K562 (cell line): Measurements from ENCODE around the gene HIVEP1. TPM values are rescaled to one million over a fixed set of nuclear protein-coding genes. Genes with fewer than 3 reads are reported as not detected.

Experiments
- ASH1L ChIP-seq: fragments of 450-650 bp; IDR thresholded peaks from 2 replicates; pipeline ENCODE4 v1.6.1; 2018; ENCODE audit warnings: borderline replicate concordance, mild to moderate bottlenecking, low read depth; ENCODE audit not compliant: partially characterized antibody
- CHD1 ChIP-seq: fragments of 200-600 bp; sonication (generic); IDR thresholded peaks from one replicate; pipeline ENCODE4 v1.6.1; 2012; ENCODE audit warnings: mild to moderate bottlenecking, moderate library complexity, low read length, inconsistent platforms
- MBD2 ChIP-seq: sonication (generic); IDR thresholded peaks from 2 replicates; pipeline ENCODE4 v1.6.1; 2016; ENCODE audit warnings: low read depth, borderline replicate concordance
- PCBP1 ChIP-seq: fragments of 200-400 bp; formaldehyde crosslinking; IDR thresholded peaks from 2 replicates; pipeline ENCODE4 v1.6.1; 2018; ENCODE audit warnings: mild to moderate bottlenecking, low read depth, low read length; ENCODE audit not compliant: poor library complexity, severe bottlenecking
- ZKSCAN3 ChIP-seq: fragments of 250-450 bp; sonication (Bioruptor Pico); IDR thresholded peaks from 2 replicates; pipeline ENCODE4 v1.4.0; 2020
- ZNF444 ChIP-seq: fragments of 250-450 bp; sonication (Bioruptor Pico); IDR thresholded peaks from 2 replicates; pipeline ENCODE4 v1.4.0; 2020; ENCODE audit warnings: mild to moderate bottlenecking, moderate library complexity
- polyA plus RNA-seq, 8 experiments: library from polyadenylated mRNA; depleted of rRNA in 4 of 8; stranded (reverse) in 5 of 8; unstranded in 3 of 8; fragments of >200 nt; fragmentation: Nextera tagmentation in 2 of 8; fragmentation: Illumina TruSeq in 1 of 8; extraction: Ambion mirVana in 2 of 8; extraction: Trizol in 1 of 8; gene quantifications; 2 replicates each; pipeline versions ENCODE4 v1.2.1 to v1.2.3, GENCODE V29; 2011 to 2014; ENCODE audit warnings: inconsistent platforms in 1 of 8, missing spikeins in 1 of 8
- total RNA-seq, 7 experiments: library from RNA; depleted of rRNA in 6 of 7; stranded (reverse); fragments of >200 nt in 6 of 7; fragmentation: Illumina TruSeq in 2 of 7; extraction: Trizol in 2 of 7; gene quantifications; 2 replicates each; pipeline versions ENCODE4 v1.2.1 to v1.2.3, GENCODE V29; 2011 to 2021; ENCODE audit warnings: low replicate concordance in 1 of 7
- TF ChIP-seq, protein P1 (sequence below), 2 experiments: IDR thresholded peaks in 1 of 2; conservative IDR thresholded peaks in 1 of 2; 2 replicates each; pipeline ENCODE4 v1.6.1; 2016; ENCODE audit warnings: low read depth in 2 of 2, mild to moderate bottlenecking in 1 of 2, missing compliant biosample characterization in 1 of 2, missing genetic modification characterization in 1 of 2, moderate library complexity in 1 of 2
- TF ChIP-seq, protein P2 (sequence below): fragments of 450-650 bp; IDR thresholded peaks from 2 replicates; pipeline ENCODE4 v1.6.1; 2016
- TF ChIP-seq, protein P3 (sequence below): fragments of 450-650 bp; IDR thresholded peaks from 2 replicates; pipeline ENCODE4 v1.6.1; 2016; ENCODE audit warnings: low read depth
- TF ChIP-seq, protein P4 (sequence below): fragments of 450-650 bp; IDR thresholded peaks from 2 replicates; pipeline ENCODE4 v1.6.1; 2018; ENCODE audit warnings: mild to moderate bottlenecking, low read depth; ENCODE audit not compliant: partially characterized antibody

The HIVEP1 gene
- total and polyA plus RNA-seq, 9 of the 15 experiments (the other 6 are each of a cell fraction or from before 2014, with no cell fraction given): 6.0 to 33.3 (median 21.7) TPM

GRCh38 chr6:12008366-12009179, 3.5 kb upstream of the HIVEP1 start (continued):
- TF ChIP-seq, protein P1, sequence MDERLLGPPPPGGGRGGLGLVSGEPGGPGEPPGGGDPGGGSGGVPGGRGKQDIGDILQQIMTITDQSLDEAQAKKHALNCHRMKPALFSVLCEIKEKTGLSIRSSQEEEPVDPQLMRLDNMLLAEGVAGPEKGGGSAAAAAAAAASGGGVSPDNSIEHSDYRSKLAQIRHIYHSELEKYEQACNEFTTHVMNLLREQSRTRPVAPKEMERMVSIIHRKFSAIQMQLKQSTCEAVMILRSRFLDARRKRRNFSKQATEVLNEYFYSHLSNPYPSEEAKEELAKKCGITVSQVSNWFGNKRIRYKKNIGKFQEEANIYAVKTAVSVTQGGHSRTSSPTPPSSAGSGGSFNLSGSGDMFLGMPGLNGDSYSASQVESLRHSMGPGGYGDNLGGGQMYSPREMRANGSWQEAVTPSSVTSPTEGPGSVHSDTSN (CRISPR knock-in tag; IDR thresholded peaks at IDR 0.05; ENCODE audit: low read depth): no peak
- TF ChIP-seq, protein P1 (tag; conservative IDR thresholded peaks at IDR 0.05; ENCODE audit: low read depth): peak; percentile 32
- no peak for TF ChIP-seq ZNF444
- no peak for TF ChIP-seq ASH1L
- TF ChIP-seq, protein P2, sequence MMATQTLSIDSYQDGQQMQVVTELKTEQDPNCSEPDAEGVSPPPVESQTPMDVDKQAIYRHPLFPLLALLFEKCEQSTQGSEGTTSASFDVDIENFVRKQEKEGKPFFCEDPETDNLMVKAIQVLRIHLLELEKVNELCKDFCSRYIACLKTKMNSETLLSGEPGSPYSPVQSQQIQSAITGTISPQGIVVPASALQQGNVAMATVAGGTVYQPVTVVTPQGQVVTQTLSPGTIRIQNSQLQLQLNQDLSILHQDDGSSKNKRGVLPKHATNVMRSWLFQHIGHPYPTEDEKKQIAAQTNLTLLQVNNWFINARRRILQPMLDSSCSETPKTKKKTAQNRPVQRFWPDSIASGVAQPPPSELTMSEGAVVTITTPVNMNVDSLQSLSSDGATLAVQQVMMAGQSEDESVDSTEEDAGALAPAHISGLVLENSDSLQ: no peak; the same call in 1 of the 2 replicates
- TF ChIP-seq ZKSCAN3 (CRISPR knock-in tag): no peak
- TF ChIP-seq CHD1: peak; percentile 92
- peak; percentile 67 for TF ChIP-seq PCBP1
- TF ChIP-seq, protein P3, sequence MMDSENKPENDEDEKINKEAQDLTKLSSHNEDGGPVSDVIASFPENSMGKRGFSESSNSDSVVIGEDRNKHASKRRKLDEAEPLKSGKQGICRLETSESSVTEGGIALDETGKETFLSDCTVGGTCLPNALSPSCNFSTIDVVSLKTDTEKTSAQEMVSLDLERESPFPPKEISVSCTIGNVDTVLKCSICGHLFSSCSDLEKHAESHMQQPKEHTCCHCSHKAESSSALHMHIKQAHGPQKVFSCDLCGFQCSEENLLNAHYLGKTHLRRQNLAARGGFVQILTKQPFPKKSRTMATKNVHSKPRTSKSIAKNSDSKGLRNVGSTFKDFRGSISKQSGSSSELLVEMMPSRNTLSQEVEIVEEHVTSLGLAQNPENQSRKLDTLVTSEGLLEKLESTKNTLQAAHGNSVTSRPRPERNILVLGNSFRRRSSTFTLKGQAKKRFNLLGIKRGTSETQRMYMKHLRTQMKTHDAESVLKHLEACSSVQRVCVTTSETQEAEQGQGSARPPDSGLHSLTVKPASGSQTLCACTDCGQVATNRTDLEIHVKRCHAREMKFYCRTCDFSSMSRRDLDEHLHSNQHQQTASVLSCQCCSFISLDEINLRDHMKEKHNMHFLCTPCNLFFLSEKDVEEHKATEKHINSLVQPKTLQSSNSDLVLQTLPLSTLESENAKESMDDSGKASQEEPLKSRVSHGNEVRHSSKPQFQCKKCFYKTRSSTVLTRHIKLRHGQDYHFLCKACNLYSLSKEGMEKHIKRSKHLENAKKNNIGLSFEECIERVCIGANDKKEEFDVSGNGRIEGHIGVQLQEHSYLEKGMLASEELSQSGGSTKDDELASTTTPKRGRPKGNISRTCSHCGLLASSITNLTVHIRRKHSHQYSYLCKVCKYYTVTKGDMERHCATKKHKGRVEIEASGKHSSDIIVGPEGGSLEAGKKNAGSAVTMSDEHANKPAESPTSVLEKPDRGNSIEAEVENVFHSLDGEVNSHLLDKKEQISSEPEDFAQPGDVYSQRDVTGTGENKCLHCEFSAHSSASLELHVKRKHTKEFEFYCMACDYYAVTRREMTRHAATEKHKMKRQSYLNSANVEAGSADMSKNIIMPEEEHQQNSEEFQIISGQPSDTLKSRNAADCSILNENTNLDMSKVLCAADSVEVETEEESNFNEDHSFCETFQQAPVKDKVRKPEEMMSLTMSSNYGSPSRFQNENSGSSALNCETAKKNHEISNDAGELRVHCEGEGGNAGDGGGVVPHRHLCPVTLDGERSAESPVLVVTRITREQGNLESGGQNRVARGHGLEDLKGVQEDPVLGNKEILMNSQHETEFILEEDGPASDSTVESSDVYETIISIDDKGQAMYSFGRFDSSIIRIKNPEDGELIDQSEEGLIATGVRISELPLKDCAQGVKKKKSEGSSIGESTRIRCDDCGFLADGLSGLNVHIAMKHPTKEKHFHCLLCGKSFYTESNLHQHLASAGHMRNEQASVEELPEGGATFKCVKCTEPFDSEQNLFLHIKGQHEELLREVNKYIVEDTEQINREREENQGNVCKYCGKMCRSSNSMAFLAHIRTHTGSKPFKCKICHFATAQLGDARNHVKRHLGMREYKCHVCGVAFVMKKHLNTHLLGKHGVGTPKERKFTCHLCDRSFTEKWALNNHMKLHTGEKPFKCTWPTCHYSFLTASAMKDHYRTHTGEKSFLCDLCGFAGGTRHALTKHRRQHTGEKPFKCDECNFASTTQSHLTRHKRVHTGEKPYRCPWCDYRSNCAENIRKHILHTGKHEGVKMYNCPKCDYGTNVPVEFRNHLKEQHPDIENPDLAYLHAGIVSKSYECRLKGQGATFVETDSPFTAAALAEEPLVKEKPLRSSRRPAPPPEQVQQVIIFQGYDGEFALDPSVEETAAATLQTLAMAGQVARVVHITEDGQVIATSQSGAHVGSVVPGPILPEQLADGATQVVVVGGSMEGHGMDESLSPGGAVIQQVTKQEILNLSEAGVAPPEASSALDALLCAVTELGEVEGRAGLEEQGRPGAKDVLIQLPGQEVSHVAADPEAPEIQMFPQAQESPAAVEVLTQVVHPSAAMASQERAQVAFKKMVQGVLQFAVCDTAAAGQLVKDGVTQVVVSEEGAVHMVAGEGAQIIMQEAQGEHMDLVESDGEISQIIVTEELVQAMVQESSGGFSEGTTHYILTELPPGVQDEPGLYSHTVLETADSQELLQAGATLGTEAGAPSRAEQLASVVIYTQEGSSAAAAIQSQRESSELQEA: no peak
- peak; percentile 67; the same call in 1 of the 2 replicates for TF ChIP-seq MBD2
- TF ChIP-seq, protein P4, sequence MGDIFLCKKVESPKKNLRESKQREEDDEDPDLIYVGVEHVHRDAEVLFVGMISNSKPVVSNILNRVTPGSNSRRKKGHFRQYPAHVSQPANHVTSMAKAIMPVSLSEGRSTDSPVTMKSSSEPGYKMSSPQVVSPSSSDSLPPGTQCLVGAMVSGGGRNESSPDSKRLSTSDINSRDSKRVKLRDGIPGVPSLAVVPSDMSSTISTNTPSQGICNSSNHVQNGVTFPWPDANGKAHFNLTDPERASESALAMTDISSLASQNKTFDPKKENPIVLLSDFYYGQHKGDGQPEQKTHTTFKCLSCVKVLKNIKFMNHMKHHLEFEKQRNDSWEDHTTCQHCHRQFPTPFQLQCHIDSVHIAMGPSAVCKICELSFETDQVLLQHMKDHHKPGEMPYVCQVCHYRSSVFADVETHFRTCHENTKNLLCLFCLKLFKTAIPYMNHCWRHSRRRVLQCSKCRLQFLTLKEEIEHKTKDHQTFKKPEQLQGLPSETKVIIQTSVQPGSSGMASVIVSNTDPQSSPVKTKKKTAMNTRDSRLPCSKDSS: no peak
